GM21447 (cell line): ENCODE results near the gene TLR10.

ENCODE experiments used
- ATAC-seq: cut with Tn5 transposase; IDR thresholded peaks from one replicate; pipeline ENCODE4 v1.9.1; 2021; ENCODE audit not compliant: unreplicated experiment

Gene TLR10

GRCh38 chr4:38733663-38734062 is 49.1 kb downstream of the TLR10 start:
- ATAC-seq: no peak

- ATAC-seq: peak; percentile 91
These were observed 51.8 kb downstream of the TLR10 start for GRCh38 chr4:38730830-38731646.

- ATAC-seq: no peak
These were observed 52.3 kb downstream of the TLR10 start for GRCh38 chr4:38730493-38730829.

- no peak for ATAC-seq
These were observed 54.1 kb downstream of the TLR10 start for GRCh38 chr4:38728631-38729141.

- ATAC-seq: no peak
These were observed 58.3 kb downstream of the TLR10 start for GRCh38 chr4:38724475-38724808.

- ATAC-seq: no peak
These were observed 58.9 kb downstream of the TLR10 start for GRCh38 chr4:38723726-38724474.

- ATAC-seq: no peak
These were observed 59.7 kb downstream of the TLR10 start for GRCh38 chr4:38723114-38723513.
